ENCODE results near the gene SCTR.

The SCTR gene

DNA sequence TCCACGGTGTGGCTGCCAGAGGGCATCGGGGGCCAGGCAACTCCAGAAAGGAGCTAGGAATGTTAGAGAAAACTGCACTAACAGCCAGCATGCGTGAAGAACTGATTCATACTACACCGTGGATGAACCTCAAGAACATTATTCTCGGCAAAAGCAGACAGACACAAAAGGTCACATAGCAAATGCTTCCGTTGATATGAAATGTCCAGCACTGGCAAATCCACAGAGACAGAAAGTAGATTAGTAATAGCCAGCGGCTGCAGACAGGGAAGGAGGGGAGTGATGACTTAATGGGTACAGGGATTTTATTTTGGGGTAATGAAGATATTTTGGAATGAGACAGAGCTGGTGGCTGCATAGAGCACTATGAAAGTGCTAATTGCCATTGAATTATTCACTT lies 37.4 kb downstream of the SCTR start:
- DNase-seq, result no peak

DNA sequence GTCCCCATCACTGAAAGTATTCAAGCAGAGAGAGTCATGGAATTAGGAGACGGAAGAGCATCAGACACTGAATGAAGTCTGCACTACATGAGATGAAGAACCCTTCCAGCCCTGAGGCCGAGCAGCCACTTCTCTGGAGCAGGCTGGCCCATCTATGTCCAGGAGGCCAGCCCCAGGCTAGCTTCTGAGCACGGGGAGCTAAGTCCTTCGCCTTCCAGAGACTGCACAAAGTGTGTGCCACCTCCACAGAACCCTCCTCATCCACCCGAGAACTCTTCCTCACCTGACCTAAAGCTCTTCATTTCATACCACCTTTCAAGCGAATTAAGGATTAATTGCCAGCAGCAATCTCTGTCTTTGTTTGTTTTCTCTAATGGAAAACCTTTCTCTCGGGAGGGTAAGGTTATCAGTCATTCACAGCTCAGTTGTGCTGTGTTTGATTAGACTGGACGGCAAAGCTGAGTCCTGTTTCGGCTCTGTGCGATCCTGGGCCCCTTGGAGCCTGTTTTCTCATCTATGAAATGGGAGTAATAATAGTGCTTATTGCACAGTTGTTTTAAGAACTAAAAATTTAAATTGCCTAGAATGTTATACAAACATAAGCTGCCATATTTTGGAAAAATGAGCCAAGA lies 38.0 kb downstream of the SCTR start:
- DNase-seq, result no peak

DNA sequence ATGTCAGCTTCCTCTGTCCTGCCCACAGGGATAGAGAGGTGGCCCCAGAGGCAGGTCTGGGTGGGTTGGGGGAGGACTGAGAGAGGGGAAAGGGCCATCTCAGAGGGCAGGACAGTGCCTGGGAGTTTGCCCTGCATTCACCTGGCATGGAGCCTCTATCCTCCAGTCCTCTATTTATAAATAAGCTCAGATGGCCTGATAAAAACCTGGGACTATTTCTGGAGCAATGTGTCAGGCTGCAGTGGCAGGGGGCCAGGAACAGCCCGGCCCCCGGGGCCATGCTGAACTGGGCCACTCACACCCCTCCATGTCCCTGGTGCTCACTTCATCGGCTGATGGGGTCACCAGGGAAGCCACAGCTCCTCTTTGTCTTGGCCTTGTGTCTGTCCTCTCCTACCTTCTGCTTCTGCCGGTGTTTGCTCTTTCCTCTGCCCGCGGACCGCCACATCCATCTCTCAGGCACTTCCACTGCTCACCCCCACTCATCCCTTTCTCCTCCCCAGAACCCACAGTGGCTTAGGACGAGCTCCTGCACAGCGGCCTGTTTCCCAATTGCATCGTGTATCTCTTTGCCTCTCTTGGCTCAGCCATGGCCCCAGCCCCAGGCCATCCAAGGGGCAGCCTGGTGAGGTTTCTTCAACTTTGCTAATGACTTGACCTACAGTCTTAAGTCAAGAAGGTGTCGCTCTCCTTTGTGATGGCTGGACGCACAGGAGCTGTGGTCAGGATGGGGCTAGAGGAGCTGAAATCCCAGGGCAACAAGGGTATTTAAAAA lies 38.8 kb downstream of the SCTR start:
- DNase-seq, result no peak

DNA sequence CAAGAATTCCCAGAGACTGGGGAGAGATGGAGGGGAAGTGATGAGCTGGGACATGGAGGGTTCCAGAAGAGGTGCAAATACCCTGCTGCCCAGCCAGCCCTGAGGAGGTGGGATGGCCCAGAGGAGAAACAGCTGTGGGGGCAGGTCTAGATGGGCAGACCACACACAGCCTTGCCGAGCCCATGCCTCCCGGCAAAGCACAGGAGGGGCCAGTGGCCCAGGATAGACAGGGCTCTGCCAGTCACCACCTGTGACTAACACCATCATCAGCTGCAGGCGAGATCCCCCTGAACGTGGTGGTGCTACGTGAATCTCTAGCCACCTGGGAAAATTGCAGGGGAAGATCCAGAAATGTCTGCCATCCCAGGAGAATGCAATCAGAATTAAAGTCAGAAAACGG lies 39.4 kb downstream of the SCTR start:
- DNase-seq, result no peak

DNA sequence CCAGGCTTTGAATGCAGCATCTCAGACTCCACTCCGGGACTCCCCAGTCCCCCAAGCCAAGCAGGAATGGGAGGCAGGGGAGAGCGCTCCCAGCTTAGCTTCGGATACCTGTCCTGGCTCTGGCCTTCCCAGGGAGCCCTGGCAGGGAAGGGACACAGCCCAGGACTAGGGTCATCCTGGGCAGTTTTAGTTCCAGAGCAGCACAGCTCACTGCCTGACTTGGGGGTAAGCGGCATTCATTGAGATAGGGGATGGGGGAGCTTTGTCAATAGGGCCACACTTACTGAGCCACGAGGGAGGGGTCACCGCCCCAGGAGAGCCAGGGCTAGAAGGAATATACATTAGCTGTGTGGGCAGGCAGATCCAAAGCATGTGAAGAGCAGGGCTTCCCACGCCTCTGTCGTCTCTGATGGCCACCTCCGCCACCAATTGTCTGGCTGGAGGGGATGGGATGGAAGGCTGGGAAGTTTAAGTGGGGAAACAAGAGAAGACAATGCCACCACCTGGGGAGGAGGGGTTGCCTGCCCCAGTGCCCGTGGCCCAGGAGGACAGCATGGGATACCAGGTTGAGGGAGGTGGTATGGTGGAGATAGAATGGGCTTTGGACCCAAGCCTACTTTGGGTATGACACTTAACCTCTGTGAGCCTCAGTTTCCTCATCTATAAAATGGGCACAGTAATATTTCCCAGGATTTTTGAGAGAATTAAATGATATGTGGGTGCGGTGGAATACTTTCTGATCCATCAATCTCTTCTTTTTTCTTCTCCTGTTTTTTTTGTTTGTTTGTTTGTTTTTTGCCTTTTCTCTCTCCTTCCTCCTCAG lies 40.2 kb downstream of the SCTR start:
- no peak for DNase-seq

DNA sequence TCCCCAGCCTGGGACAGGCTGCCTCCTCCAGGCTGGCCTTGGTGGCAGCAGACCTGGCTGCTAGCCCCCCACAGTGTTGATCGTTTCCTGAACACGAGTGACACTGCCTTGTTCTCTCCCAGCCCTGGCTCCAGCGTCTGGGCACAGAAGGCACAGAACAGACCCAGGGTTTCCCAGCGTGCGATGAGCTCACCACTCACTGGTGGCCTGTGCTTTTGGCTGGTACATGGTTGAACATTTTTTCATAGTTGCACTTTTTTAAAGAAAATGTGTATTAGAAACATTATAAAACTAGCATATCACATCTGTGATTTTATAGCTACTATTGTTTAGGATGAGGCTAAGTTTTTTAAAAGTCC lies 40.9 kb downstream of the SCTR start:
- DNase-seq, result no peak

DNA sequence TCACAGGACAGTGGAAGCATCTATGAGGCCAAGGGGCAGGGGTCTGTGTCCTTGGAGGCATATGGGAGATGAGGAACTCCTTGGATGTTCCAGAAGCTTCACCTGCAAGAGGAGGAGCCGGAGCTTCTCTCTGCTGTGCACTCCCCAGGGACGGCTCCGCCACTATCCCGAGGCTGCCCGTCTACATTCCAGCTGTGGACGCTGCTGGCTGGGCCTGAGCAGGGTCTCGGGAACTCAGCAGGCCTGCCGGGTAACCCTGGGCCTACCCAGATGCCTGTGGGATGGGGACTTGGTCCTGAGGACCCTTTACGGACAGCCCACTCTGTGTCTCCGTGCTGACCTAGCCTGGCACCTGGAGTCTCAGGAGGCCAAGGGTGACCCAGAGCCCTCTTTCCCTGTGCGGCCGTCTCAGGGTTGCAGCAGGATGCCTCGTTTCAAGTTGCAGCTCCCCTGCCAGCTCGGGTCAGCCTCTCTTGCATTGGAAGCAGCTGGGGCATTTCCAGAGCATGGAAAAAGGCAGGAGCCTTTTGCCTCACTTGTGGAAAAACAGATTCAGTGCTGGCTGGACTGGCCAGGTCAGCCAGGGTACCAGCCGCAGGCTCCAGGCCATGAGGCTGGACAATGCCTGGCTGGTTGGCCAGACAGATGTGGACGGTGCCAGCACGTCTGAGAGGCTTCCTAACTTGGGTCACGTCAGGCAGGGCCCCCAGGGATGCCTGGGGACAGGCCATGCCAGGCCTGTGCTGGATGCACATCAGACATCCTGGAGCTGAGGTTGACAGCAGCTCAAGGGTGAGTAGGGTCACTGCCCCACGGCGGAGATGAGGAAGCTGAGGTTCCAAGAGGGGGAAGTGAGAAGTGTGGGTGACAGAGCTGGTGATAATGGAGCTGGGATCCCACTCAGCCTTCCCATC lies 41.5 kb downstream of the SCTR start:
- peak; percentile 30 for DNase-seq

DNA sequence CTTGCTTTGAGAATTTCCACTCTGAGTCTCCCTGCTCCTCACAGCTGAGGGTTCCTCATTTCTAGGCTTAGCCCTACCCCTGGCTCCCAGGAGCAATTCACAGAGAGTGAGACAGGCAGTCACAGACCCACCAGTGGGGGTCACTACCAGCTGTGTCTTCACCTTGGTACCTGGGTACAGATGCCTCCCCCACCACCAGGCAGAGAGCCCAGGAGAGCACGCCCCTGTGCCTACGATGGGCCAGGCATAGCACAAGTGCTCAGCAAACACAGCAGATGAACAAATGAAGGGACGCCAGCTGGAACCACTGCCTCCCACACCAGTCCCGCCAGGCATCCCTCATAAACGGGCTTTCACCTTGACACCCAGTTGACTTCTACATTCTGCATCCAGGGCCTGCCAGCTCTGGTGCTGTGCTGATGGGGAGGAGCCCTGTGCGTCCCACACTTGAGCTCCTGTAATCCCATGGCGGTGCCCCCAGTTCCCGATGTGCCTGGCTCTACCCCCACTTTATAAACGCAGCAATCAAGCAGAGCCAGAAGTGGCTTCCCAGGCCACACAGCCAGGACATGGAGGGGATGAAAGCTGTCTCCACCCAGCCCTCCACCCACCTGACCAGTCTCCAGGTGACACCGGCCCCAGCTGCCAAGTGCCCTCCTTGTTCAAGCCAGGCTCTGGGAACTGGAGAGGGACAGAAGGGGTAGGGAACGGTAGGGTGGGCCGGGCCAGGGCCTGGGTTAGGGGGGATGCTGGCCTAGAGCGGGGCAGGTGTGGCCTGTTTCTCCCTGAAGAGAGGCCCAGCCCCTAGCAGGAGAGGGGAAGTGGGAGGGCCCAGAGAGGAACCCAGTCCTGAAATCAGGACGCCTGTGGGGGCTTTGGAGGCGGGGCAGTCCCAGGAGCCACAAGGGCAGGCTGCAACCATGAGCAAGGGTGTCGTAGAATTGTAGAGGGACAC lies 42.5 kb downstream of the SCTR start:
- no peak for DNase-seq

DNA sequence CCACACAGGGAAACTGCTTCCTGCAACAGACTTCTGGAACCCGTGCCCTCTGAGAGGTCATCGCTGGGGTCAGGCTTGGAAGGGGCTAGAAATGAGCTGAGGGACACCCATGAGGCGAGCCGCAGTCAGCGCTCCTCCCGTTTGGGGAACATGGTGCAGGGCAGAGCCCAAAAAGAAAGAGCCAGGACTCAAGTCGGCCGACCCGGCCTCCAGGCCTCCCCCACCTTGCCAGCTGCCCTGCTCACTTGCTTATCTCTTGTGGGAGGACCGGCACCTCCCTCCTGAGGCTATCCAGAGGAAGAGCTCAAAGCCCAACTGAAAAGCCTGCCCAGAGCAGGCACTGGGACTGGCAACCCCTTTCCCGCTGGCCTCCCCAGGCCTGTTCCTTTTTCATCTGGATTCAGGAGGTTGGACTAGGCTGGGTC lies 43.6 kb downstream of the SCTR start:
- DNase-seq, result peak; percentile 29

DNA sequence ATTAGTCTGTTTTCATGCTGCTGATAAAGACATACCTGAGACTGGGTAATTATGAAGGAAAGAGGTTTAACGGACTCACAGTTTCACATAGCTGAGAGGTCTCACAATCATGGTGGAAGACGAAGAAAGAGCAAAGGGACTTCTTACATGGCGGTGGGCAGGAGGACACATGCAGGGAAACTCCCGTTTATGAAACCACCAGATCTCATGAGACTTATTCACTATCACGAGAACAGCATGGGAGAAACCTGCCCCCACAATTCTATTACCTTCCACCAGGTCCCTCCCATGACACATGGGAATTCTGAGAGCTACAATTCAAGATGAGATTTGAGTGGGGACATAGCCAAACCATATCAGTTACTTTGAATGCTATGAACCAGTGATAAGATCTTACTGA lies 44.1 kb downstream of the SCTR start:
- DNase-seq, result no peak

DNA sequence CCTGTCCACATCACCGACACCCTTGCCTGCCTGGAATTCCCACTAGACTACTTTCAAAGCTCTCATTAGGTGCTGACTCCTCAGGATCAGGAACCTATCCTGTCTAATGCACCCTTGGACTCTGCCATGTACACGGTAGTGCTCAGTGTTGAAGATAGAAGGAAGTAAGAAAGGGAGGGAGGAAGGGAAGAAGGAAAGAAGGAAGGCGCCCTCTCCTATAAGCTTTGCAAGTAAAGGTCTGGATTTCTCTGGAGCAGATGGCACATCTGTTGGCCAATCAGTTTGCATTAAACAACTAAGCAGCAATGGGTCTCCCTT lies 45.3 kb downstream of the SCTR start:
- DNase-seq, result no peak

DNA sequence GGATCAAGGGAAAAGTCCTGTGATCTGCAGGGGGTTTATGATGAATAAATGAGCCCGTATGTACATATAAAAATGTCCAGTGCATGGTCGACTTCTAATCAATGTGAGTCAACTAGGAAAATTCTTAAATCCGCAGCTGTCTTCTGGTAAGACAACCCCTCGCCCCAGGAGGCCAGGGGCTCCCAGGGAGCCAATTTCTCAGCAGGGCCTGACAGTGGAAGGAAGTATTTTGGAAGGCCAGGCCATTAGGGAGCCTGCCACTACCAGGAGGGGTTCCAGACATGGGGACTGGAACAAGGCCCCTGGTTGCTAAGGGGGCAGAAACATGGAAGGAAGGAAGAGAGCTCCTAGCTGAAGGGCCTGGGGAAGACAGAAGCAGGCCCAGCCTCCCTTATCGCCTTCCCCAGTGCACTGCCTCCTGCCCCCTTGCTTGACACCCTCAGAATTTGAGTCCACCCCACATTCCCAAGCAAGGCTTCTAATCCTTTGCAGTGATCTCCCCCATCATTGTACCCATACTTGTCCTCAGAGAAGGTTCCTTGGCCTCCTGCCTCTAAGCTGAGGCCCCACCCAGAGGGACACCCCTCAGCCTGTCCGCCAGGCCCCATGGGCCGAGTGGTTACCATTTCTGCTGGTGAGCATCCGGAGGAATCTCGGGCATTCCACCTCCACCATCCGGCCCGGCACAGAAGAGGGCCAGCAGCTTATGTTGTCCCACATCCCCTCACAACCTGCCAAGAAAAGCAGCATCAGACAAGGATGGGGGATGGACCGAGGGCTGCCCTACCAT lies 45.9 kb downstream of the SCTR start:
- no peak for DNase-seq

DNA sequence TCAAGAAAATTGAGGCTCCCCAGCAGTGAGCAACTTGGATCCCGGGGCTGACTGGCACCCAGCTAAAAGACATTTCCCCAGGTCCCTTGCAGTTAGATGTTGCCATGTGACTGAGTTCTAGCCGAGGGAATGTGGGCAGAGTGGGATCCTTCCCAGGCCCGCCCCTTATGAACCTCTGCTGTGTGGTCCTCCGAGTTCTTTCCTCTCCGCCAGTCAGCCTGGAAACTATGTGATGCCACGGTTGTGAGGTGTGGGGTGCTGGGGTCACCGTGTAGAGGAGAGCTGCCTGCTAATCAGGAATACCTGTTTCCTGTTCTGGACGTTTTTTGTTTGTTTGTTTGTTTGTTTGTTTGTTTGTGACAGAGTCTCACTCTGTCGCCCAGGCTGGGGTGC lies 47.2 kb downstream of the SCTR start:
- DNase-seq, result no peak

DNA sequence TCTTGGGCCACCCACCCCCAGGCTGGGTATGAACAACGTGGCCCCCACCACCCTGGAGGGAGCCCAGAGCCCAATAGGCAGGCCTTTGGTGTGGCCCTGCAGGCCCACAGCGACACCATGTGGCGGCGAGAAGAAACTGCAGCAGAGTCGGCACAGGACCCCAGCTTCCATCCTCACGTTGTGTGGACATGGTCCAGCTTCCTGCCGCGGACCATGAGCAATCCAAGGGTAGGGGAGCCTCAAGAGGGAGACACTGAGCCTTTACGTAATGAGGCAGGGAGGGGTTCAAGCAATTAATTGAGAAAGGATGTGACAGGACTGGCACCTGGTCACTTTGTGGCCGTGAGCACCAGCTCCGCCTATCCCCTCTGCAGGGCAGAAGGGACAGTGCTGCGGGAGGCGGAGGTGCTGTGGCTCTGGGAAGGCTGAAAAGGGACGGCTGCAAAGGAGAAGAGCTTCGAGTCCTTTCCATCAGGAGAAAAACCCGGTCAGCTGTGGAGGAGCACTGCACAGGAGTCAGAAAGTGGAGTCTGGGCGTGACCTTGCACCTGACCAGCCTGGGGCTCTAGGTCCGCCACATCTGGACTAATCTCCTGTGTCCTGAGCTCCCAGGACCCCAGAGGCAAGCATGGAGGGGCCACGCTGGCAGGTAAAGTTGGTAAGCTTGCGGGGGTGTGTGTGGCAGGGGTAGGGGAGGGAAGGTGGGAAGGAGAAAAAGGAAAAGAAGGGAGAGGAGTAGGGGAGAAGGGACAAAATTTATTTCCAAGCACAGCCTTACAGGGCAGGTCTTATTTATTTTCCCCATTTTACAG lies 47.8 kb downstream of the SCTR start:
- DNase-seq, result peak; percentile 69

DNA sequence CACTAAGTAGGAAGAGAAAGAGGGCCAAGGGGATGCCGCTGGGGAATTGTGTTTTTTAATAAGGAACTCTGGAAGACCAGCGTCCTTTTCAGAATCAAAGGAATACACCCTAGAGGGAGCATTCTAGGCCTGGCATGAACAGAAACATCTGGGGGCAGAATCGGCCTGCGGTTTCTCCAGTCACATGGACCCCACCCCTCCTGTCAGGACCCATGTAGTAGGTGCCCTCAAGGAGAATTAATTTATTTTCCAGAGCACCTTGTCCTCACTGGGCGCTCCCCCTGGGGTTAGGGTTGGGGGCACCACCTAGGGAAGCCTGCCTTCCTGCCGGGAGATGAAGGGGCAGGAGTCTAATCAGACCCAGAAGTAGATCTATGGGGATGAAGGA lies 48.4 kb downstream of the SCTR start:
- no peak for DNase-seq

DNA sequence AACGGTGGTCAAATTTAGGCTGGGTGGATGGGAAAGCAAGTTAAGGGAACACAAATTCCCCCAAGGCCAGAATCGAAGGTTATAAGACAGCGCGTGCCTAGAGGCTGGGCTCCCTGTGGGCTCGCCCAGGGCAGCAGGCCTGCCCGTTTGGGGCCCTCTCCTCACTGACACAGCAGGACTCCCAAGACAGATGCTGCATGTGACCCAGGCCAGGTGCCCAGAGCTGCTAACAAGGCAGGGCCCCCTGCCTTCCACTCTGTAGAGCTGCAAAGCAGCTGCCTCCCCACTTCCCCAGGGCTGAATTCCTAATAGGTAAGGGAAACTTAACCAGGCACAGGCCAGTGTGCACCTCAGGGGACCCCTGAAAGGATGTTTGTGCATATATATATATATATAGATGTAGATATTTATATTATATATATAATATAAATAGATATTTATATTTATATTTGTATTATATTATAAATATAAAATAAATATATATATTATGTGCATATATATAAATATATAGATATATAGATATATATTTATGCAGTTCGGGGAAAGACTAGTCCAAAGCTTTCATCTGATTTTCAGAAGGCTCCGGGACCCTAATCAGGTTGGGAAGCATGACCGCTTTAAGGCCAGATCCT lies 48.9 kb downstream of the SCTR start:
- DNase-seq, result no peak

DNA sequence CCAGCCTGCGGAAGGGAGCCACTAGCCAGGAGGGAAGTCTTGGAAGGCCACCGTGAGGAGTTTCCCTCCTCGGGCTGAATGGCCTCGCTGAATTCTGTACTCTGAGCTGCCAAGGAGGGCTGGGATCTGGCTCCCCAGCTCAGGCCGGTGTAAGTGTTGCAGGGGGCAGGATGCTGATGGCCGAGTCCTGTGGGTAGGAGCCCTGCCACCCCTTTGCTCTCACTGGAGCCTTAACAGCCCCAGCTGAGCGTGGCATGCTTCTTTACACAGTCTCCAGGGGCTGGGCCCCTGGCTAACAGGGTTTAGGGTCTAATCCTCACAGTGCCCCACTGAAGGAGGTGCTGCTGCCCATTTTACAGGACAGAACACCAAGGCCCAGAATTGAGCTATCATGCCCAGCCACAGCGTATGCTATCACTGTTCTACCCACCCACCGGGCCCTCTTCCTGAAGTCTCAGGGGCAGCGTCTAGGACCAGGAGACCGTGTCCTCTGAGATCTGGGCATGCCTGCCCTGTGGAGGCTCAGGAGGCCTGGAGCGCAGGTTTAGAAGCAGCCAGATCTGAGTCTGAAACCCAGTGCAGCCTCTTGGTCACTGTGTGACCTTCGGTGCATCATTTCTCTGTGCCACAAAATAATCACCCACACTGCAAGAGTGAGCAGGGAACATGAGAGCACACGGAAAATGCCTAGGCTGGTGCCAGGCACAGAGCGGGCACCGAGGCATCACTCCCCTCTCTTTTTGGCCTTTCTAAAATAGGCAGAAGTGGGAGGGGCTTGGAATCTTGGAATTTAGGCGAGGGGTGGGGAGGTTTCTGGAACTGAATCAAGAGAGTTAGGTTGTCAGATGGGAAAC lies 49.7 kb downstream of the SCTR start:
- DNase-seq, result no peak

DNA sequence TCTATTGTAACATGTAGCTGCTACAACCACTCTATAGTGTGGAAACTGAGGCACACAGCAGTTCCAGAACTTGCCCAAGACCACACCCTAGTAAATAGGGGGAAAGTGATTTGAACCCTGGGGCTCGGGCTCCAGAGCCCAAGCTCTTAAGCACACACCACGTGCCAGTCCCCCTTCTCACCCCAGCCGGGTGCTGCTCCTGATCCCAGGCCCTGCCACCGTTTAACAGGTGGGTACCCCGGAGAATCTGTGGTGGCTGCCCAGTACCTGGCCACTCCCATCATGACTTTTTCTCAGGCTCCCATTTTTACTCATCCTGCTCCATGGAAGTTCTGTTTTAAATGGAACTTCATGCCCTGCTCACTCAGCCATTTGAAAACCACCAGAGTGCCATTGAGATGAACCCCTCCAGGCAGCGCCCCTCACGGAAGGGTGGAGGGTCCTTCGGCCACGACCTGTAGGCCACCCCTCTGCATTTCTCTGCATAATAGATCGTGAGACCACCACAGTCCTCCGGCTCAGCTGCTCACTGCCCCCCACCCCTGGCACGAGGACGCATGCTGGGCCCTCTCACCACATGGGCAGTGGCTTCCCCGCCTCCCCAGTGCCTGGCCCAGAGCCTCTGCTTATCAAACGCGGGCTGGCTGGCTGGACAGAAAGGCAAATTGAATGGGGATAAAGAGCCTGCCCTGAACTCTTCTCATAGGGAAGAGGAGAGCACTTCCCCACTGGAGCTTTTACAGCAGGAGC lies 50.5 kb downstream of the SCTR start:
- DNase-seq, result no peak
